ENCODE results near the gene PRKG1. TPM values are rescaled to one million over a fixed set of nuclear protein-coding genes. Genes with fewer than 3 reads are reported as not detected.

The PRKG1 gene
- total RNA-seq, 1 donor from 2014 or later, result 50.2 TPM

DNA sequence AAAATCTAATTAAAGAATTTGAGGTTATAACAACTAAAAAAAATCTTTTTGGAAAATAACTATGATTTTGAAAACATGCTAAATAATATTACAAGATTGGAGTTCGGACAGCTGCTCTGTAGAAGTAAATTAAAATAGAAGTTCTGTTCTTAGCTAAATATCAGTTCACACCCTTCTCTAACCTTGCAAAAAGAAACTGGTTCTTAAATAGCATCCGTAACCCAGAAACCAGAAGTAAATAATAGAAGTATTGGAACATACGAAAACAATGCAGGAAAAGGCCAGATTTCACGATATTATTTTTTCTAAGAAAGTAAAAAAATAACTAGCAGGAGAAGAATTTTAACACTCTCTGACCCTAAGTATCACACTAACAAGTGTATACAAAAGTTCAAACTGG is 164.7 kb downstream of the PRKG1 start:
- Histone ChIP-seq H3K27ac (peak overlapping the region; percentile 6 to 31), H3K4me1 (peaks cover 2 to 25% of the 10 kb centered on the region in 2 donors), H3K27me3 (no peaks in the 10 kb centered on the region), H3K9me3 (no peaks in the 10 kb centered on the region), H3K4me3 (no peak overlapping the region), H3K36me3 (no peaks in the 10 kb centered on the region)
- no peak for DNase-seq (ENCODE audit: low spot score in 2 of 2)
- intact Hi-C loops (cut with DNase I), result no loop called here
- TF ChIP-seq, protein P1, sequence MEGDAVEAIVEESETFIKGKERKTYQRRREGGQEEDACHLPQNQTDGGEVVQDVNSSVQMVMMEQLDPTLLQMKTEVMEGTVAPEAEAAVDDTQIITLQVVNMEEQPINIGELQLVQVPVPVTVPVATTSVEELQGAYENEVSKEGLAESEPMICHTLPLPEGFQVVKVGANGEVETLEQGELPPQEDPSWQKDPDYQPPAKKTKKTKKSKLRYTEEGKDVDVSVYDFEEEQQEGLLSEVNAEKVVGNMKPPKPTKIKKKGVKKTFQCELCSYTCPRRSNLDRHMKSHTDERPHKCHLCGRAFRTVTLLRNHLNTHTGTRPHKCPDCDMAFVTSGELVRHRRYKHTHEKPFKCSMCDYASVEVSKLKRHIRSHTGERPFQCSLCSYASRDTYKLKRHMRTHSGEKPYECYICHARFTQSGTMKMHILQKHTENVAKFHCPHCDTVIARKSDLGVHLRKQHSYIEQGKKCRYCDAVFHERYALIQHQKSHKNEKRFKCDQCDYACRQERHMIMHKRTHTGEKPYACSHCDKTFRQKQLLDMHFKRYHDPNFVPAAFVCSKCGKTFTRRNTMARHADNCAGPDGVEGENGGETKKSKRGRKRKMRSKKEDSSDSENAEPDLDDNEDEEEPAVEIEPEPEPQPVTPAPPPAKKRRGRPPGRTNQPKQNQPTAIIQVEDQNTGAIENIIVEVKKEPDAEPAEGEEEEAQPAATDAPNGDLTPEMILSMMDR (IDR thresholded peaks at IDR 0.05), result no peak

DNA sequence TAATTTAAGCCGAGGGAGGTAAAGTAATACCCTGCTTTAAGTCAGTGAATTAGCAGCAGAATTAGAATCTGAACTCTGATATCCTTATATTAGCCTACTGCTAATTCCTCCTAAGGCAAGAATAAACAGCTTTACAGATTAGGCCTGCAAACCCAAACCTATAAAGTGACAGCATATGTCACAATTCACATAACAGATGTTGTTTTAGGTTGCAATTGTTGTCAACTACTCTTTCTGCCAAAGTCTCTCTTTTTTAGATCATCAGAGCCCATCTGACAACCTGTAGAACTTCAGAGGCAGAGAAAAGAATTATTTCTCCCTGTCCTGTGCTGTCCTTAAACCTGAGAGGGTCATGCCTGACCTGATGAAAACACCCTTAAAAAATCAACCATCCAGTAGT is 167.2 kb downstream of the PRKG1 start:
- TF ChIP-seq, protein P1 (IDR thresholded peaks at IDR 0.05), result no peak
- Histone ChIP-seq H3K36me3 (no peaks in the 10 kb centered on the region), H3K27me3 (no peaks in the 10 kb centered on the region), H3K9me3 (no peaks in the 10 kb centered on the region), H3K4me1 (peaks cover 3 to 41% of the 10 kb centered on the region in 2 donors), H3K4me3 (no peak overlapping the region), H3K27ac (peak overlapping the region in 1 of 2 donors; percentile 1)
- intact Hi-C loops (cut with DNase I), result no loop called here
- DNase-seq (ENCODE audit: low spot score in 2 of 2), result no peak

DNA sequence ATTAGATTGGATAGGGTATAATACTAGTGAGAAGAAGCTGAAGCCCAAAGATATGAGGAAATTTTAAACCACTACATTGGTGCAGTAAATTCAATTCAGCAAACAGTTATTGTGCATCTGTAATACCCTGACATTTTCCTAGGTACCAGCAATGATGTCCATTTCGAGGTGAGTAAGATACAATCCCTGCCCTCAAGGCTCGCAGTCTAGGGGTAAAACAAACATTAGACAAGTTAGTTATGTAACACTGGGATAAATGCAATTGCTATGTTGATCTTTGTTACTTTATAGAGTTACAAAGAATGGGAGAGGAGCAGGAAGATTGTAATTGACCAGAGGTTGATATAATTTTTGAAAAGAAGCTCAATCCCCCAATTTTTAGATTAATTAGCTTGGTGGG is 168.1 kb downstream of the PRKG1 start:
- Histone ChIP-seq H3K9me3 (no peaks in the 10 kb centered on the region), H3K27ac (peak overlapping the region; percentile 1 to 24), H3K4me1 (peaks cover 3 to 47% of the 10 kb centered on the region in 2 donors), H3K36me3 (no peaks in the 10 kb centered on the region), H3K4me3 (no peak overlapping the region), H3K27me3 (no peaks in the 10 kb centered on the region)
- TF ChIP-seq, protein P1 (IDR thresholded peaks at IDR 0.05), result no peak
- intact Hi-C loops (cut with DNase I), result no loop called here
- DNase-seq (ENCODE audit: low spot score in 2 of 2), result no peak

DNA sequence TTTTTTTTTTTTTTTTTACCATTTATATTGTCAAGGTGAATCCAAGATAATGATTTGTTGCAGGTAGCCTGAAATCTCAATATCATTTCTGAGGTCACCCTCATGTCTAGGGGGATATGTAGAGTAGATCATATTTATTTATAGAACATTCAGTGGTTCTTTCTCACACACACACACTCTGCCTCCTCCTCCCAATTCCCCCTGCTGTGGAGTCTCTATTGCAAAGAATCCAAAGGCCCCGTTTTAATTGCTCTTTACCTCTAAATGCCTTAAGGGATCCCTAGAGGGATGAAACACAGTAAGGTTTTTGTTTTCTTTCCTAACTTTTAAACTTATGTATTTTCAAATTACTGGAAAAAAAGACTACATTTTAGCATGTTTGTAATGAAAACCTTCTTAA is 170.0 kb downstream of the PRKG1 start:
- intact Hi-C loops (cut with DNase I), result no loop called here
- no peaks in the 10 kb centered on the region for H3K36me3 ChIP-seq
- no peaks in the 10 kb centered on the region for H3K9me3 ChIP-seq
- peaks cover 3 to 40% of the 10 kb centered on the region in 2 donors for H3K4me1 ChIP-seq
- H3K27me3 ChIP-seq, result no peaks in the 10 kb centered on the region
- H3K27ac ChIP-seq, result peak overlapping the region in 1 of 2 donors; percentile 16
- no peak for DNase-seq (ENCODE audit: low spot score in 2 of 2)
- H3K4me3 ChIP-seq, result no peak overlapping the region
- TF ChIP-seq, protein P1 (IDR thresholded peaks at IDR 0.05), result no peak

DNA sequence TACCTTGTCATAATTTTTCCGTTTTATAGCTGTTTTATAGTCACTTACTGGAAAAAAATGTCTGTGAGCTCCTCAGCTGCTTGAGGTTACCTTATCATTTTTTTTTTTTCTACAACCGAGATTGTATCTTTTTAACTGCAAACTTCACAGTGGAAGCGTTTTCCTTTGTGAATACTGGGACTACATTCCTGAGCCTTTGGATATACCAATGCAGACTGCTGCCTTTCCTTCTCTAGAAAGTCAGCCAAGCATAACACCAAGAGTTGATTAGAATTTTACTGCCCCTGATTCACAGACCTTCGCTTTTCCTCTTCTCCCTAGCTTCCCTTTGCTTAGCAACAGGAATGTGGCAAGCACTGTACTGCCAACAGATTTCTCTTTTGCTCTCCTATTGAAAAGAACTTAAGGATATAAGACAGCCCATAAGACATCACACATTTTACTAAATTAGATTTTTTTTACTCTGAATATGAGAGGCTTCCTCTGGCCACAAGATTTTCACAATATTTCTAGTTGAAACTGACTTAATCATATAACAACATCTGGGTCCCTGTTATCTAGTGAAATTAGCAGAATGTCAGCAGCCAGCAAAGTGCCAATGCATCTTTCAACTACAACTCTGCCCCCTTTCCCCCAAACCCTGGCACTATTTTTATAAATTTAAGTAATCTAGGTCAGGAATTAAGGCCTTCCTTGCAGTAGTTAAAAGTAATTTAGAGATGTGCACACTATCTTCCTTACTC is 170.6 kb downstream of the PRKG1 start:
- Histone ChIP-seq H3K4me1 (peaks cover 3 to 40% of the 10 kb centered on the region in 2 donors), H3K27me3 (no peaks in the 10 kb centered on the region), H3K9me3 (no peaks in the 10 kb centered on the region), H3K27ac (peak overlapping the region; percentile 16 to 48), H3K4me3 (peak overlapping the region in 1 of 2 donors; percentile 0), H3K36me3 (no peaks in the 10 kb centered on the region)
- TF ChIP-seq, protein P1 (IDR thresholded peaks at IDR 0.05), result no peak
- intact Hi-C loops (cut with DNase I), result no loop called here
- peak in 1 of 2 donors; percentile 66 for DNase-seq (ENCODE audit: low spot score in 2 of 2)
